ENCODE results near the gene C1orf210. TPM values are rescaled to one million over a fixed set of nuclear protein-coding genes. Genes with fewer than 3 reads are reported as not detected.

C1orf210 gene
- polyA plus RNA-seq, 3 donors = 0.05 TPM; not detected in 2

- no peak for TF ChIP-seq CTCF (IDR thresholded peaks at IDR 0.05)
- H3K4me1 Mint-ChIP-seq = peaks cover 12% of the 10 kb centered on the region
- no peaks in the 10 kb centered on the region for H3K79me2 ChIP-seq (ENCODE audit: insufficient read depth, low read length)
- no peaks in the 10 kb centered on the region for H3K27me3 ChIP-seq (ENCODE audit: control insufficient read depth in 2 of 2, insufficient read depth in 2 of 2, low read length in 2 of 2)
- H3K4me3 ChIP-seq (replicated peaks in 1 of 3; ENCODE audit: low read depth in 2 of 3, low read length in 3 of 3) = no peak overlapping the region
- H3K27ac ChIP-seq (ENCODE audit: low read depth in 1 of 2, low read length in 2 of 2) = no peak overlapping the region
- 94% methylated on average over 4 of the region's 5 CpGs for WGBS (ENCODE audit: insufficient coverage)
- DNase-seq = no peak
- H3K36me3 ChIP-seq (replicated peaks in 1 of 2; ENCODE audit: control insufficient read depth in 1 of 2, insufficient read depth in 2 of 2, low read length in 2 of 2) = no peaks in the 10 kb centered on the region
- H3K27ac Mint-ChIP-seq = no peak overlapping the region
- H3K9me3 Mint-ChIP-seq = peaks cover 4 to 12% (median 7%) of the 10 kb centered on the region in 7 donors
- peaks cover 13 to 16% of the 10 kb centered on the region in 2 donors for H3K4me1 ChIP-seq (ENCODE audit: control insufficient read depth in 1 of 2, insufficient read depth in 2 of 2, low read length in 2 of 2)
- no peak overlapping the region for H3K4me2 ChIP-seq (replicated peaks; ENCODE audit: extremely low read depth, low read length, poor library complexity, severe bottlenecking)
- H2AFZ ChIP-seq (ENCODE audit: insufficient read depth, low read depth, low read length, poor library complexity, severe bottlenecking) = no peak overlapping the region
- H4K20me1 ChIP-seq (ENCODE audit: insufficient read depth, low read length) = no peaks in the 10 kb centered on the region
- intact Hi-C loops (cut with micrococcal nuclease) = no loop called here
- no peak overlapping the region for H3K4me3 Mint-ChIP-seq
- H3K36me3 Mint-ChIP-seq = no peaks in the 10 kb centered on the region
- H3K9me3 ChIP-seq (replicated peaks in 1 of 2; ENCODE audit: control insufficient read depth in 1 of 2, insufficient read depth in 1 of 2, low read length in 2 of 2) = peaks cover 0 to 4% of the 10 kb centered on the region in 2 donors
- peaks cover 0 to 6% (median 4%) of the 10 kb centered on the region in 3 donors for H3K27me3 Mint-ChIP-seq (ENCODE audit: low read depth in 3 of 3)
- H3K9ac ChIP-seq (ENCODE audit: insufficient read depth, low read length, poor library complexity, severe bottlenecking) = no peak overlapping the region
Measured at GRCh38 chr1:43331688-43332087, 46.3 kb upstream of the C1orf210 start.

GRCh38 chr1:43329995-43330751, 44.8 kb upstream of the C1orf210 start:
- Mint-ChIP-seq H3K4me1 (peaks cover 12% of the 10 kb centered on the region), H3K27me3 (ENCODE audit: low read depth in 3 of 3) (peaks cover 0 to 7% (median 4%) of the 10 kb centered on the region in 3 donors), H3K27ac (peak overlapping the region in 6 of 7 donors; percentile 2 to 62 (median 44)), H3K4me3 (peak overlapping the region in 1 of 2 donors; percentile 74), H3K36me3 (no peaks in the 10 kb centered on the region), H3K9me3 (peaks cover 4 to 21% (median 16%) of the 10 kb centered on the region in 7 donors)
- Histone ChIP-seq H3K36me3 (replicated peaks in 1 of 2; ENCODE audit: control insufficient read depth in 1 of 2, insufficient read depth in 2 of 2, low read length in 2 of 2) (no peaks in the 10 kb centered on the region), H3K27me3 (ENCODE audit: control insufficient read depth in 2 of 2, insufficient read depth in 2 of 2, low read length in 2 of 2) (no peaks in the 10 kb centered on the region), H3K79me2 (ENCODE audit: insufficient read depth, low read length) (no peaks in the 10 kb centered on the region), H3K4me3 (replicated peaks in 1 of 3; ENCODE audit: low read depth in 2 of 3, low read length in 3 of 3) (peak overlapping the region in 1 of 3 experiments; percentile 44), H4K20me1 (ENCODE audit: insufficient read depth, low read length) (no peaks in the 10 kb centered on the region), H3K9ac (ENCODE audit: insufficient read depth, low read length, poor library complexity, severe bottlenecking) (peak overlapping the region; percentile 51), H3K4me2 (replicated peaks; ENCODE audit: extremely low read depth, low read length, poor library complexity, severe bottlenecking) (peak overlapping the region; percentile 57), H3K4me1 (ENCODE audit: control insufficient read depth in 1 of 2, insufficient read depth in 2 of 2, low read length in 2 of 2) (peaks cover 13 to 16% of the 10 kb centered on the region in 2 donors), H3K27ac (ENCODE audit: low read depth in 1 of 2, low read length in 2 of 2) (peak overlapping the region; percentile 28 to 59), H3K9me3 (replicated peaks in 1 of 2; ENCODE audit: control insufficient read depth in 1 of 2, insufficient read depth in 1 of 2, low read length in 2 of 2) (peaks cover 0 to 4% of the 10 kb centered on the region in 2 donors), H2AFZ (ENCODE audit: insufficient read depth, low read depth, low read length, poor library complexity, severe bottlenecking) (peak overlapping the region; percentile 82)
- 10% methylated on average over 4 of the region's 6 CpGs for WGBS (ENCODE audit: insufficient coverage)
- peak; percentile 46 to 74 (median 52) for DNase-seq
- no peak for TF ChIP-seq CTCF (IDR thresholded peaks at IDR 0.05)
- intact Hi-C loops (cut with micrococcal nuclease) = no loop called here

Measured in CD14-positive monocyte (primary cell).